Measurements from ENCODE around the gene SNPH.

The SNPH gene

GRCh38 chr20:1319462-1319861 lies 53.4 kb downstream of the SNPH start (continued):
- TF ChIP-seq ZNF843 (tag by site-specific recombination; IDR thresholded peaks at IDR 0.05) (no peak), ZNF513 (tag by site-specific recombination; IDR thresholded peaks at IDR 0.05) (no peak), ZNF600 (tag by site-specific recombination; IDR thresholded peaks at IDR 0.05) (no peak), PRDM1 (tag by site-specific recombination; IDR thresholded peaks at IDR 0.05) (no peak), ZNF398 (tag by site-specific recombination; IDR thresholded peaks at IDR 0.05) (no peak), ZNF776 (tag by site-specific recombination; IDR thresholded peaks at IDR 0.05; ENCODE audit: borderline replicate concordance) (no peak), HIC1 (tag by site-specific recombination; IDR thresholded peaks at IDR 0.05) (no peak), PRDM4 (tag by site-specific recombination; IDR thresholded peaks at IDR 0.05) (no peak), ZBTB20 (tag by site-specific recombination; IDR thresholded peaks at IDR 0.05) (no peak), ZNF362 (tag by site-specific recombination; IDR thresholded peaks at IDR 0.05) (no peak)

GRCh38 chr20:1320016-1320415 lies 53.9 kb downstream of the SNPH start:
- Histone ChIP-seq H3K27ac (ENCODE audit: extremely low read depth, low read depth, low read length) (no peak overlapping the region), H3K4me1 (ENCODE audit: control insufficient read depth, insufficient read depth, low read length) (no peaks in the 10 kb centered on the region), H3K9me3 (ENCODE audit: control insufficient read depth, insufficient read depth, low read depth, low read length) (no peaks in the 10 kb centered on the region), H3K36me3 (ENCODE audit: control insufficient read depth in 2 of 2, insufficient read depth in 1 of 2, low read length in 2 of 2) (no peaks in the 10 kb centered on the region), H3K4me3 (ENCODE audit: low read depth, low read length) (no peak overlapping the region)
- POLR2A ChIA-PET: no interaction called here
- CTCF ChIA-PET: interaction anchor here (1.8 kb wide), 1 partner anchor 117 kb away, joined by 6 read pairs; no protein-coding TSS in a partner anchor
- TF ChIP-seq ZNF174 (tag by site-specific recombination; IDR thresholded peaks at IDR 0.05) (no peak), MZF1 (tag by site-specific recombination; IDR thresholded peaks at IDR 0.05; ENCODE audit: borderline replicate concordance) (no peak), ZNF335 (tag by site-specific recombination; conservative IDR thresholded peaks at IDR 0.05) (no peak), ZNF274 (IDR thresholded peaks at IDR 0.05; ENCODE audit: low read length) (no peak), ZNF274 (tag by site-specific recombination; IDR thresholded peaks at IDR 0.05; ENCODE audit: borderline replicate concordance) (no peak), REST (tag by site-specific recombination; IDR thresholded peaks at IDR 0.05) (no peak), ZBTB44 (tag by site-specific recombination; IDR thresholded peaks at IDR 0.05) (no peak), ZNF530 (tag by site-specific recombination; IDR thresholded peaks at IDR 0.05; ENCODE audit: low read depth) (no peak), ZNF639 (tag by site-specific recombination; IDR thresholded peaks at IDR 0.05) (no peak), KLF10 (tag by site-specific recombination; IDR thresholded peaks at IDR 0.05) (no peak), ZFP41 (tag by site-specific recombination; IDR thresholded peaks at IDR 0.05; ENCODE audit: borderline replicate concordance) (no peak)
